GM21723 (cell line): Measurements from ENCODE around the gene SPATA25.

Experiments used
- ATAC-seq: cut with Tn5 transposase; IDR thresholded peaks from one replicate; pipeline ENCODE4 v1.9.1; 2021; ENCODE audit warnings: mild to moderate bottlenecking, moderate library complexity; ENCODE audit not compliant: unreplicated experiment

The SPATA25 gene

DNA sequence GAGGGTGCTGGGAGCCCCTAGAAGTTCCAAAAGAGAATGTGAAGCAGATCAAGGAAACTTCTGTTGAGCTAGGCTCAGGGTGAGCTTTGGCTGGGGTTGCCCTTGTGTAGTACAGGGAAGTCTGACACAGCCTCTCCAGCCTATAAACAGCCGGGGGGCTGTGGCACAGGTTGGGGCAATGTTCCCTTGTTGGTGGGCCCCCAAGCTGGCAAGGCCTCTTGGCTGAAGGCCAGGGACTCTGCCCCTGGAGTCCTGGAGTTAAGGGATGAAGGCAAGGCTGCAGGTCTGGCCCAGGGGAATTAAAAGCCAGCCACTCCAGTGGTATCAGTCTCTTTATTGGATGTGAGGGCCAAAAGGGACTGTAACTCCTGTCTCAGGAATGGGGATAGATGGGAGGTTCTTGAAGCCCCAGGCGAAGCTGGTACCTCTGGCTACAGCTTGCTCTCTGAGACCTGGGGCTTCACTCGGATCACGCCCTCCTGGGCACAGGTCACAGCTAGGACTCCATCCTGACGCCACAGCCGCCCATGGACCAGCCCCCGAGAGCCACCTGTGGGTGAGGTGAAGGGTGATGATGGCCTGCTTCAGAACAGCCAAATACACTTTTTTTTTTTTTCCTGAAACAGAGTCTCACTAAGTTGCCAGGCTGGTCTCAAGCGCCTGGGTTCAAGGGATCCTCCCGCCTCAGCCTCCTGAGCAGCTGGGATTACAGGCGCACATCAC is 45.9 kb downstream of the SPATA25 start:
- ATAC-seq: no peak

DNA sequence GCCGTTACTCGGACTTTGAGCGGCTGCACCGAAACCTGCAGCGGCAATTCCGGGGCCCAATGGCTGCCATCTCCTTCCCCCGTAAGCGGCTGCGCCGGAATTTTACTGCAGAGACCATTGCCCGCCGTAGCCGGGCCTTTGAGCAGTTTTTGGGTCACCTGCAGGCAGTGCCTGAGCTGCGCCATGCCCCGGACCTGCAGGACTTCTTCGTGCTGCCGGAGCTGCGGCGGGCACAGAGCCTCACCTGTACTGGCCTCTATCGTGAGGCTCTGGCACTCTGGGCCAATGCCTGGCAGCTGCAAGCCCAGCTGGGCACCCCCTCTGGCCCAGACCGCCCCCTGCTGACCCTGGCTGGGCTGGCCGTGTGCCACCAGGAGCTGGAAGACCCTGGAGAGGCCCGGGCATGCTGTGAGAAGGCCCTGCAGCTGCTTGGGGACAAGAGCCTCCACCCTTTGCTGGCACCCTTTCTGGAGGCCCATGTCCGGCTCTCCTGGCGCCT is 46.7 kb downstream of the SPATA25 start:
- ATAC-seq: no peak

DNA sequence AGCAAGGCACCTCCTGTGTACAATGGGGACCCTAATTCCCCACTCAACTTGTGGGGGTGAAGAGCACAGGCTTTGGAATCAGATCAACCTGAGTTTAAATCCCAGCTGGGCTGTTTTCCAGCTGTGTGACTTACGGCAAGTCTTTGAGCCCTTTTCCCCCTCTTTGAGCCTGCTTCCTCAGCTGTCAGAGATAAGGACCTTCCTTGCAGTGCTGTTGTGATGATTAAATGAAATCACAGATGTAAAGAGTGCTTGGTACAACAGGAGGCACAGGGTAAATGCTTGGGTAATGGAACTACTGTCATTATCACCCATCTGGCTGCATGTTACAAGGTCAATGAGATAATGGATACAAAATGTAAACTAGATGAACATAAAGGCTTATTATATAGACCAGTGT is 50.6 kb downstream of the SPATA25 start:
- ATAC-seq: no peak
